Transverse colon (tissue), 4 donors: ENCODE data around the gene ELF3.

ENCODE experiments used
- CTCF ChIP-seq, 5 experiments: fragments of 200-600 bp in 3 of 5; fragments of 450-650 bp in 2 of 5; sonication (generic) in 3 of 5; IDR thresholded peaks; 1 replicate in 2 of 5; 2 replicates in 3 of 5; pipeline ENCODE4 v1.5.1; 2016 to 2017; ENCODE audit warnings: antibody characterized with exemption in 5 of 5, inconsistent platforms in 3 of 5, mild to moderate bottlenecking in 2 of 5, moderate library complexity in 1 of 5
- POLR2A ChIP-seq: fragments of 450-650 bp; IDR thresholded peaks from one replicate; pipeline ENCODE4 v1.6.1; 2016; ENCODE audit warnings: antibody characterized with exemption, mild to moderate bottlenecking, moderate library complexity
- POLR2AphosphoS5 ChIP-seq, 3 donors: sonication (generic); formaldehyde crosslinking; IDR thresholded peaks; one replicate each; pipeline ENCODE4 v1.6.1; 2016; ENCODE audit warnings: antibody characterized with exemption in 3 of 3

GRCh38 chr1:201985355-201985754, 25.0 kb upstream of the ELF3 start:
- no peak for TF ChIP-seq CTCF (IDR thresholded peaks at IDR 0.05)
- TF ChIP-seq POLR2A = no peak
- TF ChIP-seq POLR2AphosphoS5 (IDR thresholded peaks at IDR 0.05) = no peak
